Measurements from ENCODE around the gene MTFR2. TPM values are rescaled to one million over a fixed set of nuclear protein-coding genes. Genes with fewer than 3 reads are reported as not detected.

Gene MTFR2
- total RNA-seq, 1 experiment from 2014 or later, result 18.5 TPM

DNA sequence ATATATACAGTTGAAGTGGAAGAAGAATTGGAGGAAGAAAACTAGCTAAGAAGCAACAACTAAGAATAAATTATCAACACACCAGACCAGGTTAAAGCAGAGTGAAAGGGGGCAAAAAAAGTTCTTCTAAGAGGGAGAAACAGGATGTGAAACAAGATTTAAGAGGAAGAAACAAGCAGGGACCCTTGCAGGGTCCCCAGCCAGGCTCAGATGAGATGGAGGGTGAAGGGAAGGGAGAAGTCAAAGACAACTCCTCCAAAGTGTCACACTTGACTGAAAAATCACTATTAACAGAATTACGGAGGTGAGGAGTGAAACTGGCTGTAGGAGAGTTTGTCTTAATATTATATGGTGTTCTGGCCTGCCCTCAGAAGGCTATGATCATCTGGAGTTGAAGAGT is 65.4 kb downstream of the MTFR2 start:
- H3K9me3 ChIP-seq, result no peaks in the 10 kb centered on the region
- no peaks in the 10 kb centered on the region for H3K27me3 ChIP-seq (replicated peaks; ENCODE audit: control insufficient read depth, insufficient read depth, low read length)
- no peaks in the 10 kb centered on the region for H3K9me3 Mint-ChIP-seq (ENCODE audit: unreplicated experiment)
- ChIA-PET POLR2A (no interaction called here), CTCF (no interaction called here)
- no peaks in the 10 kb centered on the region for H3K4me1 ChIP-seq
- H3K4me3 ChIP-seq (ENCODE audit: low read depth, low read length), result no peak overlapping the region
- no peak for DNase-seq
- TF ChIP-seq, protein P1, sequence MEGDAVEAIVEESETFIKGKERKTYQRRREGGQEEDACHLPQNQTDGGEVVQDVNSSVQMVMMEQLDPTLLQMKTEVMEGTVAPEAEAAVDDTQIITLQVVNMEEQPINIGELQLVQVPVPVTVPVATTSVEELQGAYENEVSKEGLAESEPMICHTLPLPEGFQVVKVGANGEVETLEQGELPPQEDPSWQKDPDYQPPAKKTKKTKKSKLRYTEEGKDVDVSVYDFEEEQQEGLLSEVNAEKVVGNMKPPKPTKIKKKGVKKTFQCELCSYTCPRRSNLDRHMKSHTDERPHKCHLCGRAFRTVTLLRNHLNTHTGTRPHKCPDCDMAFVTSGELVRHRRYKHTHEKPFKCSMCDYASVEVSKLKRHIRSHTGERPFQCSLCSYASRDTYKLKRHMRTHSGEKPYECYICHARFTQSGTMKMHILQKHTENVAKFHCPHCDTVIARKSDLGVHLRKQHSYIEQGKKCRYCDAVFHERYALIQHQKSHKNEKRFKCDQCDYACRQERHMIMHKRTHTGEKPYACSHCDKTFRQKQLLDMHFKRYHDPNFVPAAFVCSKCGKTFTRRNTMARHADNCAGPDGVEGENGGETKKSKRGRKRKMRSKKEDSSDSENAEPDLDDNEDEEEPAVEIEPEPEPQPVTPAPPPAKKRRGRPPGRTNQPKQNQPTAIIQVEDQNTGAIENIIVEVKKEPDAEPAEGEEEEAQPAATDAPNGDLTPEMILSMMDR (IDR thresholded peaks at IDR 0.05; ENCODE audit: insufficient read depth in 1 of 2, low read depth in 1 of 2, low read length in 1 of 2, severe bottlenecking in 1 of 2, unreplicated experiment in 1 of 2), result no peak
- H3K4me3 Mint-ChIP-seq (ENCODE audit: unreplicated experiment), result no peak overlapping the region
- intact Hi-C loops (cut with micrococcal nuclease; ENCODE audit: unreplicated experiment), result no loop called here
- no peaks in the 10 kb centered on the region for H3K36me3 ChIP-seq (ENCODE audit: control insufficient read depth, insufficient read depth, low read length)
- no peaks in the 10 kb centered on the region for H3K36me3 Mint-ChIP-seq (ENCODE audit: insufficient read depth, unreplicated experiment)
- H3K27me3 Mint-ChIP-seq (ENCODE audit: insufficient read depth, unreplicated experiment), result no peaks in the 10 kb centered on the region
- no TSS peak for BruUV-seq (replicated peaks)
- no peaks in the 10 kb centered on the region for H3K4me1 Mint-ChIP-seq (ENCODE audit: low read depth, unreplicated experiment)
- no peak overlapping the region for H3K27ac Mint-ChIP-seq (ENCODE audit: unreplicated experiment)

- Histone ChIP-seq H3K9me3 (no peaks in the 10 kb centered on the region), H3K4me1 (no peaks in the 10 kb centered on the region), H3K36me3 (ENCODE audit: control insufficient read depth, insufficient read depth, low read length) (no peaks in the 10 kb centered on the region), H3K4me3 (ENCODE audit: low read depth, low read length) (no peak overlapping the region), H3K27me3 (replicated peaks; ENCODE audit: control insufficient read depth, insufficient read depth, low read length) (no peaks in the 10 kb centered on the region)
- intact Hi-C loops (cut with micrococcal nuclease; ENCODE audit: unreplicated experiment), result no loop called here
- TF ChIP-seq, protein P1 (IDR thresholded peaks at IDR 0.05; ENCODE audit: insufficient read depth in 1 of 2, low read depth in 1 of 2, low read length in 1 of 2, severe bottlenecking in 1 of 2, unreplicated experiment in 1 of 2), result no peak
- ChIA-PET POLR2A (no interaction called here), CTCF (no interaction called here)
- no TSS peak for BruUV-seq (replicated peaks)
- no peak for DNase-seq
- Mint-ChIP-seq H3K9me3 (ENCODE audit: unreplicated experiment) (no peaks in the 10 kb centered on the region), H3K27ac (ENCODE audit: unreplicated experiment) (no peak overlapping the region), H3K27me3 (ENCODE audit: insufficient read depth, unreplicated experiment) (no peaks in the 10 kb centered on the region), H3K4me1 (ENCODE audit: low read depth, unreplicated experiment) (no peaks in the 10 kb centered on the region), H3K4me3 (ENCODE audit: unreplicated experiment) (no peak overlapping the region), H3K36me3 (ENCODE audit: insufficient read depth, unreplicated experiment) (no peaks in the 10 kb centered on the region)
Observed at GRCh38 chr6:136181861-136182260, 68.2 kb downstream of the MTFR2 start.

- Histone ChIP-seq H3K4me3 (ENCODE audit: low read depth, low read length) (no peak overlapping the region), H3K27me3 (replicated peaks; ENCODE audit: control insufficient read depth, insufficient read depth, low read length) (no peaks in the 10 kb centered on the region), H3K4me1 (no peaks in the 10 kb centered on the region), H3K36me3 (ENCODE audit: control insufficient read depth, insufficient read depth, low read length) (no peaks in the 10 kb centered on the region), H3K9me3 (no peaks in the 10 kb centered on the region)
- ChIA-PET CTCF (no interaction called here), POLR2A (no interaction called here)
- Mint-ChIP-seq H3K9me3 (ENCODE audit: unreplicated experiment) (no peaks in the 10 kb centered on the region), H3K4me3 (ENCODE audit: unreplicated experiment) (no peak overlapping the region), H3K27ac (ENCODE audit: unreplicated experiment) (no peak overlapping the region), H3K27me3 (ENCODE audit: insufficient read depth, unreplicated experiment) (no peaks in the 10 kb centered on the region), H3K4me1 (ENCODE audit: low read depth, unreplicated experiment) (no peaks in the 10 kb centered on the region), H3K36me3 (ENCODE audit: insufficient read depth, unreplicated experiment) (no peaks in the 10 kb centered on the region)
- TF ChIP-seq, protein P1 (IDR thresholded peaks at IDR 0.05; ENCODE audit: insufficient read depth in 1 of 2, low read depth in 1 of 2, low read length in 1 of 2, severe bottlenecking in 1 of 2, unreplicated experiment in 1 of 2), result no peak
- BruUV-seq (replicated peaks), result no TSS peak
- intact Hi-C loops (cut with micrococcal nuclease; ENCODE audit: unreplicated experiment), result no loop called here
- DNase-seq, result no peak
Observed at GRCh38 chr6:136181512-136181833, 68.6 kb downstream of the MTFR2 start.

Other genes starting within 250 kb of the MTFR2 start
- 178 and 182 TPM in 2 replicates for gene BCLAF1, start 39.5 kb upstream of the MTFR2 start, total RNA-seq (2022)